Stromal cell of bone marrow (primary cell): Measurements from ENCODE around the gene TBATA.
A peak's percentile ranks its signal among the peaks of the same experiment; 100 is the strongest.

ENCODE experiments used
- DNase-seq: peaks from one replicate; pipeline ENCODE4 v3.0.0-alpha.2; 2012; ENCODE audit warnings: low read depth

The TBATA gene, protein sequence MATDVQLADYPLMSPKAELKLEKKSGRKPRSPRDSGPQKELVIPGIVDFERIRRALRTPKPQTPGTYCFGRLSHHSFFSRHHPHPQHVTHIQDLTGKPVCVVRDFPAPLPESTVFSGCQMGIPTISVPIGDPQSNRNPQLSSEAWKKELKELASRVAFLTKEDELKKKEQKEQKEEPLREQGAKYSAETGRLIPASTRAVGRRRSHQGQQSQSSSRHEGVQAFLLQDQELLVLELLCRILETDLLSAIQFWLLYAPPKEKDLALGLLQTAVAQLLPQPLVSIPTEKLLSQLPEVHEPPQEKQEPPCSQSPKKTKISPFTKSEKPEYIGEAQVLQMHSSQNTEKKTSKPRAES

GRCh38 chr10:70785190-70785589 is at the start of gene TBATA:
TBATA (minus strand) TSS chr10:70785377; CDS start chr10:70783379, 1,998 bp downstream.
- DNase-seq, result no peak

- no peak for DNase-seq
Measured at GRCh38 chr10:70834441-70835151, 49.4 kb upstream of the TBATA start.

- no peak for DNase-seq
Measured at GRCh38 chr10:70834021-70834420, 48.8 kb upstream of the TBATA start.

- DNase-seq, result no peak
Measured at GRCh38 chr10:70833601-70834000, 48.4 kb upstream of the TBATA start.

GRCh38 chr10:70832852-70833528 is 47.8 kb upstream of the TBATA start:
- peak; percentile 94 for DNase-seq

GRCh38 chr10:70832221-70832620 is 47.0 kb upstream of the TBATA start:
- DNase-seq, result no peak

DNA sequence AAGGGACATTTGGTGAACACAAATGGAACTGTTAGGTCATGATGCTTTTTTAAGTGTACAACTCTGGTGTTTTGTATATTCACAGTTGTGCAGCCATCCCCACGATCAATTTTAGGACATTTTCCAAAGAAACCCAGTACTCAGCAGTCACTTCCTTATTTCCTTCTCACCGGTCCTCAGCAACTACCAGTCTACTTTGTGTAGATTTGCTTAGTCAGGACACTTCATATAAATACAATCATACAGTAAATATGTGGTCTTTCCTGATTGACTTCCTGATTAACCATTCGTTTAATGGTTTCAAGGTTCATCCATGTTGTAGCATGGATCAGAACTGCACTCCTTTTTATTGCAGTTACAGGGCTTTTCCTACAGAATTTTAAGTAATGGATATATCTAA is 45.0 kb upstream of the TBATA start:
- no peak for DNase-seq

DNA sequence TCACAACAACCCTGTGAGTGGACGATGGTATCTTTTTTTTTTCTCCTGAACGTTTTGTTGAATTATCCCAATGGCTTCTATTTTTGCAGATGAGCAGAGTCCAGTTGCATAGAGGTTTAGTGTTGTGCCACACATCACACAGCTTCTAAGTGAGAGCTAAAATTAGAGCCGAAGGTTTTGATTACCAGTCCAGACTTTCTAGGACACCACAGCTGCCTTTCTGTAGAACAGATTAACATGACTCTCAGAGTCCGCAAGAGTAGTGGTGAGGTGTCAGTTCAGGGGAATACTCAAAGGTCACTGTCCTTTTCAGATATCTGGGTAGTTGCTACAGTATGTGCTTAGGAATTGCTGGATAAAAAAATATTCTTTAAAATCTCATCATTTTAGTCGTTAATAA is 44.4 kb upstream of the TBATA start:
- no peak for DNase-seq

GRCh38 chr10:70828923-70829322 is 43.7 kb upstream of the TBATA start:
- no peak for DNase-seq

GRCh38 chr10:70827086-70827757 is 42.0 kb upstream of the TBATA start:
- no peak for DNase-seq

- no peak for DNase-seq
Measured at GRCh38 chr10:70822076-70822820, 37.1 kb upstream of the TBATA start.

GRCh38 chr10:70820976-70821750 is 36.0 kb upstream of the TBATA start:
- no peak for DNase-seq

DNA sequence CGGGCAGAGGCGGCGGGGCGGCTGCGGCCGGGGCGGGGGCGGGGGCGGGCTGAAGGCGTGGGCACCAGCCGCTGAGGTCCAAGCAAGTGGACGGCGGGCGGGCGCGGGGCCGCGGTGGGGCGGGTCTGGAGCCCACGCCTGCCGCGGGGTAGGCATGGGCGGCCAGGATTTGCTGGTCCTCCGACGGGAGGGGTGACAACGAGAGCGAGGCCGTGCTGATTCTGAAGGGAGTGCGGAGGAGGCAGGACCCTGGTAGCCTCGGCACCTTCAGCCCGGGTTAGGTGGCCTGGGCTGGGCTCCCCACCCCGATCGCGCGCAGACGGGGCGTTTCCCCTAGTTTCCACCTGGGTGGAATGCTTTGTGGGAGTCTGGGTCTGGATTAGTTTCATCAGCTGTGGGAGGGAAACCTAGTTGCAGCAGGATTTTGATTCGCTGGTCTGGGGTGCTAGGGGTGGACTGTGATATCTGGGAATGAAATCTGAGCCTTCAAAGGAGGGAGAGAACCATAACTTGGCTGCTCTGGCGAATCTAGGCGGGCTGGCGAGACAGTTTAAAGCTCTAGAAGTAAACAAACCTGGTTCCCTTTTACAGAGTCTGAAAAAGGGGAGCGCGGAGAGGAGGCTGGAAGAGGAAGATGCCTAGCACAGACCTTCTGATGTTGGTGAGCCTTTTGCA is 31.2 kb upstream of the TBATA start:
- peak; percentile 69 for DNase-seq

- DNase-seq, result peak; percentile 63
Measured at GRCh38 chr10:70815504-70816219, 30.5 kb upstream of the TBATA start, which contains the start of gene SGPL1. SGPL1 (plus strand) TSS chr10:70815948; CDS start chr10:70816854, 906 bp downstream.

DNA sequence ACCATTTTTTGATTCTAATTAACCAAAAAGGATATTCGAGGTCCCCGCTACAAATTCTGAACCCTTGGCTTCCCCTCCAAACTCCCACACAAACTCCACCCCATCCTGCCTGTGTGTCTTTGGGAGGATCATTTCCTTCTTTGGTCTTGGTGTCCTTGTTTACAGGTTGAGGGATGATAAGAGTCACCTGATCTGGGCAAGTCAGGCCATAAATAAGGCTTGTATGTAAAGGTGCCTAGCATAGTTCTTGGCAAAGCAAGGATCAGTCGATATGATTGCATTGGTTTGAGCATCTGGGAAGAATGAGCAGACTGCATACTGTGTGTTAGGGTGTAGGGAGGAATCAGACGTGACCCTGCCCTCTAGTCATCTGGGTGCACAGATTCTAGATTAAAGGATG is 28.9 kb upstream of the TBATA start:
- no peak for DNase-seq

- DNase-seq, result no peak
Measured at GRCh38 chr10:70812814-70813213, 27.6 kb upstream of the TBATA start.

- no peak for DNase-seq
Measured at GRCh38 chr10:70811881-70812280, 26.7 kb upstream of the TBATA start.

DNA sequence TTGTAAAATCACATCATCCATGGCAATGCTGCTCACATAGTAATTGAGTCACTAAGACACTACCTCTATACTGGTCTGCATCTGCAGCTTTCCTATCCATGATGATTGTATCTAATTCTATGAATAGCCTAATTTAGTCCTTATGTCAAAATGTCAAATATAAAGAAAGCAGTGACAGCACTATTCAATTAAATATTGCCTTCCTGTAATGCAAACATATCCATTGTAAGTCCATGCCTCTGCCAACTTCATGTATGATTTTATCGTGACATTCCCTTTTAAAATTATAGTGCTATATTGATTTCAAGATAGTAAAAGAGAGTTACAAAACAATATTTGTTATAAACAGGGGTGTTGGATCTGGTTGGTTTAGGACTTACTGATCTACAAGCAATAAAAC is 25.8 kb upstream of the TBATA start:
- DNase-seq, result no peak

- DNase-seq, result no peak
Measured at GRCh38 chr10:70809726-70810125, 24.5 kb upstream of the TBATA start.
